ENCODE data around the gene CXCL3.
A peak's percentile ranks its signal among the peaks of the same experiment; 100 is the strongest.

The CXCL3 gene

DNA sequence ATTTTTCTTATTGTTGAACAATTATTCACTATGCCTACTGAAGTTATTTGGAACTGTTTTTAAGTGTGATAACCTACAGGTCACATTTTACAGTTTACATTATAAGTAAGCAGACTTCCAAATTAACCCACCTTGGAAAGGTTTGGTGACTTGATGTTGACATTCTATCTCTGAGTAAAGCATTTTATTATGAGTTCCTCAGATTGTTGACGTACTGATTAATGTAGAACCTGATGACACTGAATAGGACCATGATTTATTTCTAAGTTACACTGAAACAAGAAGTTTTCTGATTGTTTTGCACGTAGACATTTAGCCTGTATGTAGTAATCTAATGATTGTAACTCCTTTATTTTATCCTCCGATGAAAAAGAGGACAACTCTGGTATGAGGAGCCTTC lies 17.0 kb upstream of the CXCL3 start:
- no peak for DNase-seq (ENCODE audit: low spot score)

DNA sequence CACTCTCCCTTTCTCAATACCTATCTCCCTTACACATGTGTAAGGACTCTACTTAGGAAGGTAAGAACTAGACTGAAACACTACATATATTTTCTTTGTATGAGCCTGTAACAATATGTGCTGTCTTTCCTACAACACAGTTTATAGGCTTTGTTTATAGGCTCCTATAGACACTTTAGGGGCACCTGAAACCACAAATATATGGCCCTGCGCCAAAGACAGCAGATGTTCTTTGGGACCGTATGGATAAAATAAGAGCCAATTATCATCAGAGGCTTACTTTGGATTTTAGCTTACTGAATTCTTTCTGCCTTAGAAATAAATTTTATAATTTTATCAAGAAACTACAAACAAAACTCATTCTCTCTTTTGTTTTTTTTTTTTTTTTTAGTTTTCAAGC lies 16.6 kb upstream of the CXCL3 start:
- DNase-seq (ENCODE audit: low spot score) = peak; percentile 28

DNA sequence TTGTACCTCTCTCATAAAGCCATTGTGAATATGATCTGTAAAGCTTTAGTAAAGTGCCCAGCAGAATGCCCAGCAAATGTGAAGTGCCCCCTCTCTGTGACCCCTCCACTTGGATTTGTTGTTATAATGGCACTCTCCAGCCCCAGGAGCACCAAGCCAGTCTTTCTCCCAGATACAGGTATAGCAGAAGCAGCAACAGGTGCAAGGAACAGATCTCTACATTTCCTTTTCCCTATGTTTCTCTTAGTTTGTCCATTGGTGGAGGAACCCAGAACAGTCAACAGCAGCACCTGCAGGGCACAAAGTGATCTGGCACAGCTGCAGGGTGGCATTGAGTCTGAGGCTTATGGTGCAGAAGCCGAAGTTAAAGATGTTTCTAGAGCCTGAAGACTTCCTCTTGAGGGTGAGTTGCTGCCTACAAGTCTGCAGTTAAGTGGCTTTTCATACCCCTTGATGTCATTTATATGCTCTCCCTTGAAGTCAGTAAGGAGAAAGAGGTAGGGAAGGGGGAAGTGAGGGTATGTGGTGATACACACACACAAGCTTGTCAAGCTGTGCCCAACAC lies 16.1 kb upstream of the CXCL3 start:
- no peak for DNase-seq (ENCODE audit: low spot score)

DNA sequence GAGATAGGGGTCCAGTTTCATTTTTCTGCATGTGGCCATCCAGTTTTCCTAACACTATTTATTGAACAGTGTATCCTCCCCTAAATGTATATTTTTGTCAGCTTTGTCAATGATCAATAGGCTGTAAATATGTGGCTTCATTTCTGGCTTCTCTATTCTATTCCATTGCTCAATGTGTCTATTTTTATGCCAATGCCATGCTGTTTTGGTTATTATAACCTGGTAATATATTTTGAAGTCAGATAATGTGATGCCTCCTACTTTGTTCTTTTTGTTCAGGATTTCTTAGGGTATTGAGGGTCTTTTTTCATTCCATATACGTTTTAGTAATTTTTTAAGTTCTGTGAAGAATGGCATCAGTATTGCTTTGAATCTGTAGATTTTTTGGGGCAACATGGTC lies 8.7 kb upstream of the CXCL3 start:
- DNase-seq (ENCODE audit: low spot score) = no peak

DNA sequence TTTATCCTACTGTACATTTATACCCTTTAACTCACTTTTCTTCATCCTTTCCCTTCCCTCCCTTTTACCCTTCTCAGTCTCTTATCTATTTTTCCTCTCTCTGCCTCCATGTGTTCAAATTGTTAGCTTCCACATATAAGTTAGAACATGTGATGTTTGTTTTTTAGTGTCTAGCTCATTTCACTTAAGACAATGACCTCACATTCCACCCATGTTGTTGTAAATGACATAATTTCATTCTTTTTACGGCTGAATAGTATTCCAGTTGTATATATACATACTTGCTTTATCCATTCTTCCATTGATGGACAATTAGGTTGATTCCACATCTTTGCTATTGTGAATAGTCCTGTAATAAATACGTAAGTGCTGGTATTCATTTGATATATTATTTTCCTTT lies 7.3 kb upstream of the CXCL3 start:
- DNase-seq (ENCODE audit: low spot score) = no peak

DNA sequence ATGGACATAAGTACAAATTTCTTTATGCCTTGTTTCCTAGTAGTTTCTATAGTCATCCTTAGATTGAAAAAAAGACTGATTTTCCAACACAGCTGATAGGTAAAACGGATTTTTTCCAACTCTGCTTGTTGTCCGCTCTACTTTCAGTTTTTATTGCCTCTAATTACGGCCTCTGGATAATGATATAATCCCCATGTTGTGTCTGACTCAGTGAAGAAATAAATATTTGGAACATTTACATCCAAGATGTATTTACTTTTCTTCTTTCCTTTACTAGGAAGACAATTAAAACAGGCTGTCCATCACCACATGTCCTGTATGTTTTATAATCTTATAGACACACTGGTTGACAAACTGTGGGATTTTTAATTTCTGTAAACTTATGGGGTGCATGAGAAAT lies 6.8 kb upstream of the CXCL3 start:
- no peak for DNase-seq (ENCODE audit: low spot score)

DNA sequence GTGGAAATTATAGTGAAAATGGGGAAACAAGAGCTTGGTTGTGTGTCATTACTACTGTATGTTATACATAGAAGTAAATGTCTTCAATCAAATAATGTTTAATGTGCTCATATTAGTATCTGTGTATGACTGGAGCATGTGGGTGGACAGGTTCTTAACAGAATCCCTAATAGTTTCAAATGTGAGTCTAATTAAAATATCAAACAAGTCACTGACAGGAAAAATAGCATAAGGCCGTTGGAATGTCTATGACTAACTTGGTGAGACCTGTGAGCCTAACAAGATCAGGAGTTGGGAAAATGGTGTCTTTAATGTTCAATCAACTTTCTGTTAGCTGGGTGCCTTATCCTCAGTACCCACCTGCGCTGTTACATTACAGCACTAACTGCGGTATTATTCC lies 6.2 kb upstream of the CXCL3 start:
- DNase-seq (ENCODE audit: low spot score) = no peak

DNA sequence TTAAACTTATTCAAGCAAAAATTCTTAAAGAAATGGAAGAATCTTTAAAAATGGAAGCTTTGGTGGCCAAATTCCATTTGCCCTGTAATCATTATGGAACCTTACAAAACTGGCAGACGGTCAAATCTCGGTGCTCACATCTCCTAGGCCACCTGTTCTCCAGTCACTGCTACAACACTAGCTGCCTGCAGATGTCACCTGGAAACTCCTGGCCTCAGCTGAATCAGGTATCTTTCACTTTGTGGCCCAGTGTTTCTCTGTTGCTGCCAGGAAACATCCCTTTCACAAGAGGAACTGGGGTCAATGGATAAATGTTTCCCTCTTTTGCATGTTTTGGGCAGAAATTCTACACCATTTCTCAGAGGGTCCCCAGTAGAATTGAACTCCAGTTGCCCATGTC lies 4.2 kb upstream of the CXCL3 start:
- no peak for DNase-seq (ENCODE audit: low spot score)

DNA sequence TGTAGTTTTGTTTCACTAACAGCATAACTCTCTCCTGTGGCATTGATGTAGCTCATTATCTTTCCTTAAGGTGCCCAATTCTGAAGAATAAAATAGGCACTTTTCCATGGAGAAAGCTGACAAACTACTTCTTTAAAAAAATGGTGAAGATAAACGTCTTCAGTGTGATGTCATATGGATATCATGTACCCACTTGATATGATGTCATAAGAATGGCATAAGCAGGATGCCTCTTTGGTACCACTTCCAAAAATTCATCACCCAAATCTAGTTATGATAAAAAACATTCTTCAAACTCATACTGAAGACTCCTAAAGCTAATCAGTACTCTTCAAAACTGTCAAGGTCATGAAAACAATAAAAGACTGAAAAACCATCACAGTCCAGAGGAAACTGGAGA lies 2.9 kb upstream of the CXCL3 start:
- DNase-seq (ENCODE audit: low spot score) = no peak

DNA sequence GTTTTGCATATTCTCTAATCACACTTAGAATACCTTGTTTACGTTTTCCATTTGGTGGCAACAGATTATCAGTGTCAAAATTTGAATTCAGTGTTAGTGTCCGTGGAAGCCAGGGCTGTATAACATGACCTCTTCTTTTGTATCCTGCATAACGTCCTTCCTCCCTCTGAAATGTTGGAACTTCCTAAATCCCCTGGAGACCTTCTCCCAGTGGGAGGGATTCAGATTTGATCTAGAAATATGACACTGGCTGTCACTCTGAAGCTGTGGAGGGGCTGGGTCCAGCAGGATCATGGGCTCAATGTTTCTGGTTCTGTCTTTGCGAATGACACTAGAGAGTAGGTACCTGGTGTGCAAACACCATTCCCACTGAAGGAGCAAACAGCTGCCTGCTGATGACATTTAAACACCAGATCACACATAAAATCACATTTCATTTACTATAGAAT lies 850 bp upstream of the CXCL3 start:
- no peak for DNase-seq (ENCODE audit: low spot score)

DNA sequence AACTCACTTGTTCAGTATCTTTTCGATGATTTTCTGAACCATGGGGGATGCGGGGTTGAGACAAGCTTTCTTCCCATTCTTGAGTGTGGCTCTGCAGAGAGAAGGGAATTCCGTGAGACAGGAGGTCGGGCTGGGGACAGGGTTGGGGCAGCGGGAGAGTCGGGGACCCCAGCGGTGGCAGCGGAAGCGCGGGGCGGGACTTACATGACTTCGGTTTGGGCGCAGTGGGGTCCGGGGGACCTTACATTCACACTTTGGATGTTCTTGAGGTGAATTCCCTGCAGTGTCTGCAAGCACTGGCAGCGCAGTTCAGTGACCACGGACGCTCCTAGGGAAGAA lies 434 bp downstream of the CXCL3 start:
- no peak for DNase-seq (ENCODE audit: low spot score)

DNA sequence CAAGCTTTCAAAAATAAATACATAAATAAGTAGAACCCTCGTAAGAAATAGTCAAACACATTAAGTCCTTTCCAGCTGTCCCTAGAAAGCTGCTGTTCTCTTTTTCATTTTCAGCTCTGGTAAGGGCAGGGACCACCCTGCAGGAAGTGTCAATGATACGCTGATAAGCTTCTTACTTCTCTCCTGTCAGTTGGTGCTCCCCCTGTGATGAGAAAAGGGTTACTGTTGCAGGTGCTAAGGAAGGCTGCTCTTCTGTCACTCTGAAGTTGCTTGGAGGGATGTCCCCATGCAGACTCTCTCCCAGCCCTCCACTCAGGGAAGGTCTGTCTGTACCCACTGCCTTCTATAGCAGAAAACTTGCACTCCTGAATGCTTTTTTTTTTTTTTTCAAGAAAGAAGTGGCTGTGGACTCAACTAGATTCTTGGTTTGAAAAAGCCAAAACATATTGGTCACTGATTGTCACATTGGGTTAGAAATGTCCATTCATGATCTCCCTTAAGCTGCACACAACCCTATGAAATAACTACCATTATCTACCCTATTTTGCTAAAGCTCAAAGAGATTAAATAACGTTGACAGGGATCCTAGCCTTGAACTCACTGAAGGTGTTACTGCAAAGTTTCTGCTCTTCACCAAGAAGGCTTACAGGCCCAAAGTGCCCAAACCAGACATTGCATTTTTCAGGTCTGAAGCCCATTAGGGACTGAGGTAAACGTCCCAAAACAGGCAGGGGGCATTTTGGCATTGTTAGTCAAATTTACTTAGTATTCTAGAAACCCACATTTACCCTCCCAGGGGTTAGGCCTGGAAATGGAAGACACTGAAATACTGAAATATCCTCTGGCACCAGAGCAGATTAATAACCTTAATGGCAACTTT lies 1.2 kb downstream of the CXCL3 start:
- no peak for DNase-seq (ENCODE audit: low spot score)

DNA sequence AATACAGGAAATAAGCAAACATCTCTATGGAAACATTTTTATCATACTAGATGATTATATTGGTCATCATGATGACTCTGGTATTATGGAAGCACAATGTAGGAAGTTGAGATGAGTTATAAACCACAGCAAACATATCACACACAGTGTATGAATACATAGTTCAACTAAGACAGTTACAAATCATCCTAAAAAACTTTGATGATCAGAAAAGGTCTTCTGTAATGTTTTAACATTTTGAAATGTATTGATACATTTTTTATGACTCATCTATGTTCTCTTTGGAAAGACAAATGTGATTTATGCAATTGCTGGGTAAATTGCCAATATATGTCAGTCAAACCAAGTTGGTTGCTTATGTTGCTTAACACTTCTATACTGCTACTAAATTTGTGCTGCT lies 4.8 kb downstream of the CXCL3 start:
- DNase-seq (ENCODE audit: low spot score) = no peak

DNA sequence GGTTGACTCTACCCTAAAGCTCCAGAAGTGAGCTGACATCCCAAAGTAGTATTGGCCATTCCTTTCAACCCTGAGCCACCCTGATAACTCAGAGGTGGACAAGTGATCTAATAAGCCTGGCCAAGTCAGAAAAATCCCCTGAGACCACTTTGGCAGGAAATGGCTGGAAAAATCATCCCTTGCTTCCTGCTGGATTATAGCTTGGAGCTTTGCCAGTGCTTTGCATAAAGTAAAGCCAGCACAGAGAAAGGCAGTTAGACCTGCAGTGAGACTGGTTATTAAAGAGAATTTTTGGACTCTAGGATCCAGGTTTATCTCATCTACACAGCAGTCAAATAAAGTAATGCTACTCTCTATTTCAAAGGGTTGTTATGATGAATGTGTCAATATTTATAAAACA lies 6.4 kb downstream of the CXCL3 start:
- DNase-seq (ENCODE audit: low spot score) = no peak

DNA sequence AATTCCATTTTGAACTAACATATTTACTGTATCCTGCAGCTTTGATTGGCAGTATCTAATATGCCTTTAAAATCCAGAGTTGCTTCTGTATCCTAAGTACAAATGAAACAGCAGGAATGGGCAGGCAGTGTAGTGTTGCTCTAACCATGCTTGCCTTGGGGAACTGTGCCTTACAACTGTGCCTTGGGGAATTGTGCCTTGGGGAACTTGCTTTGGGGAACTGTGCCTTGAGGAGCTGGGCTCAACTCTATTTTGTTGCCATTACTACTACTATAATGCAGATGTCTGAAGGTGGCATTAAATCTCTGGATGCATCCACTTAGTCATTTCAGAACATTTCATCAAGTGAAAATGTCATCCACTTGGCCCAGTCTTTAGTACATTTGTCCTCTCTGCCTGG lies 6.9 kb downstream of the CXCL3 start:
- no peak for DNase-seq (ENCODE audit: low spot score)

DNA sequence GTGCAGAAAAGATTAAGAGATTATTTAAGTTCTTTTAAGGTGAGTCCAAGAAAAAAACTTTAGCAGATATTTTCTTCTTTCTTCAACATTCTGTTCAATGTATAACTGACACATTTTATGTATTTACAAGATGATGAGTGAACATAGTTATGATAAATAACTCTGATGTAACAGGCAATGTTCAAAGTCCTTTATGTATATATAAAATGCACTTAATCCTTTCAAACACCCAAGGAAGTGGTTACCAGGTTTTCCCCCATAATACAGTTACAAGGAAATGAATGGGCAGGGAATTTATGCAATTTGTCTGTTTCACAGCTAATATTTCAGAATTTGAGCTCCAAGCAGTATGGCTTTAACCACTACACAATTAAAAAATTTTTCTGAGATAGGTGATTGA lies 8.2 kb downstream of the CXCL3 start:
- DNase-seq (ENCODE audit: low spot score) = no peak

DNA sequence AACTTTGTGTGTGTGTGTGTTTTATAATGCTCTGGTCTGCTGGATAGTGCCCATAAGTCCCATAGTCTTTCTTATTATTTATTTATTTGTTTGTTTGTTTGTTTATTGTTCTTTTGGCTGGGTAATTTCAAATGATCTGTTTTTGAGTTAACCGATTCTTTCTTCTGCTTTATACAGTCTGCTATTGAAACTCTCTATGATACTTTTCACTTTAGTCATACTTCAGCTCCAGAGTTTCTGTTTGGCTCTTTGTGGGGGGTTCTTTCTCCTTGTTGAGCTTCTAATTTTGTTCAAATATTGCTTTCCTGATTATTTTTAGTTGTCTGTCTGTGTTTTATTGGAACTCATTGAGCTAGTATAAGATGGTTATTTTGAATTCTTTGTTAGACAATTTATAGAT lies 10.0 kb downstream of the CXCL3 start:
- DNase-seq (ENCODE audit: low spot score) = no peak

DNA sequence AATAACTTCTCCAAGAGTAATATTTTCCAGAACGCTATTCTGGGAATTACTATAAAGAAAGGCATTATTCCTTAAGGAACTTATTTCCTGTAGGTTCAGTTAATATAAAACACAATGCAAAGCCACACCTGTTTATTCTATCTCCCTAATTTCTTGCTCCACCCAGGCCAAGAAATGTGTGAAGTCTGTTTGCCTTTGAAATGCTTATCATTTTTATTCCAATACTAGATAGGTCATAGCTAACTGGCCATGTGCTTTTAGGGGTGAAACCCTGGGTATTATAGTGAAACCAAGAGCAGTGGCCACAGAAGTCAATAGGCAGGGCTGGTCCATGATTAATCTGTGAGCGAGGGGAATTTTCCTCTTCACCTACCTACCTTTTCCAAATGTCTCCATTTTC lies 14.8 kb downstream of the CXCL3 start:
- DNase-seq (ENCODE audit: low spot score) = no peak

DNA sequence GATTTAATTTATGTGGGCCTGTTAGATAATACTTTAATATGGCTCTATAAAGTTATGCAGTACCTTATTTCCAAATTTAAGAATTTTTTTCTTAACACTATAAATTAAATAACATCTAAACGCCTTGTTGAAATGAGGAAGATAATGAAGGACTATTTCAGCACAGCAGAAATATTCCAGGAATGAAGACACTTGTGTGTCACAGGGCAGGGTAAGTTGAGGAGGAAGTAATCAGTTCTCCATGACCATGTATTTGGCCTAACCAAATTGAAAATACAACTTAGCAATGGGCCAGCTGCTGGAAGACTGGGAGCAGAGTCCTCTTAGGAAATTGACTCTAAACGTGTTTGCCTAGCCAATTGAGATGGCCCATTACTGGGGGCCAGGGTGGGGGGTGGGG lies 16.9 kb downstream of the CXCL3 start:
- no peak for DNase-seq (ENCODE audit: low spot score)

DNA sequence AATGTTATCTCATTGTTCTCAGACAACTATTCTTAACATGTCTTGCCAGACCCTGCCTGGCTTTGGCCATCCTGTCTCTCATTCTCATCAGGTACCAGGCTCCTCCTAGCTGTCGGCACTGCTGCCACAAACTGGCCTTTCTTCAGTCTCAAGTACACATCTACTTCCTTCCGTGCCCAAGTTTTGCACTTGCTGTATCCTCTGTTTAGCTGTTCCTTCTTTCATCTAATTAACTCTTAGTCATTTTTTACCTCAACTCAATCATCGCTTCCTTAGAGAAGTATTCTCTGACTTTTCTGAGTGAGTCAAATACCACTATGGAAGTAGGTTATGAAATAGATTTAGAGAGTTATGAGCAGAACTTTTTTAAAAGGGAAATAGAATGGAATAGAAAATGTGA lies 19.7 kb downstream of the CXCL3 start:
- DNase-seq (ENCODE audit: low spot score) = no peak

DNA sequence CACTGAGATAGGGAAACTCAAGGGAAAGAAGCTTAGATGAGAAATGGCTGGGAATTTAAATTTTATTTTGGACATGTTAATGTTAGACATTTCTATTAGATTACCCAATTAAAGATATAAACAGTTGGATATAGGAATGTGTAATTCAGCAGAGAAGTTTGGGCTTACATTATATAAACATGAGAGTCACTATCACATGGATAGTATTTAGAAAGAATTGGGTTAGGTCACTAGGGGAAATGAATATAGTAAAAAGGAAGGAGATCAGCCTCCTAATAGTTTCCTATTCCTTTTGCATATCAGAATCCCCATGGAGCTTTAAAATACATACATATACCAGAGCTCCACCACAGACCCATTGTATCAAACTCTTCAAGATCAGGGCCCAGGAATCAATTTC lies 20.4 kb downstream of the CXCL3 start:
- no peak for DNase-seq (ENCODE audit: low spot score)

DNA sequence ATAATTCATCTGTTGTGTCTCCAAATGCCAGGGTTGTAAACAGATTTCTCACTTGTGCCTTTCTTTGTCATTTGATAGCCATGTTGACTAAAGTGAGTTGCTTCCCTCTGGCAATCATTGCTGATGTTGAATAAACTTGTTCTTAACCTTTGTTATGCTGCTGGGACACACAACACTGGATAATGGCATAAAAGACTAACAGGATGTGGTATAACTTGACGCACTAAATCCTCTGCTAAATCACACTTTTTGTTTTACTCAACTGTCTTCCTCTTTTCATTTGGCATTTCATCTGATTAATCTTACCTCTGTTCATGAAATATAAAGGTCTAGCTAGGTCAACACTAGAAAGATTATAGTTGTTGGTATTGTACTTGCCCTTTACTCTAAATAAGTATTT lies 22.4 kb downstream of the CXCL3 start:
- DNase-seq (ENCODE audit: low spot score) = no peak

DNA sequence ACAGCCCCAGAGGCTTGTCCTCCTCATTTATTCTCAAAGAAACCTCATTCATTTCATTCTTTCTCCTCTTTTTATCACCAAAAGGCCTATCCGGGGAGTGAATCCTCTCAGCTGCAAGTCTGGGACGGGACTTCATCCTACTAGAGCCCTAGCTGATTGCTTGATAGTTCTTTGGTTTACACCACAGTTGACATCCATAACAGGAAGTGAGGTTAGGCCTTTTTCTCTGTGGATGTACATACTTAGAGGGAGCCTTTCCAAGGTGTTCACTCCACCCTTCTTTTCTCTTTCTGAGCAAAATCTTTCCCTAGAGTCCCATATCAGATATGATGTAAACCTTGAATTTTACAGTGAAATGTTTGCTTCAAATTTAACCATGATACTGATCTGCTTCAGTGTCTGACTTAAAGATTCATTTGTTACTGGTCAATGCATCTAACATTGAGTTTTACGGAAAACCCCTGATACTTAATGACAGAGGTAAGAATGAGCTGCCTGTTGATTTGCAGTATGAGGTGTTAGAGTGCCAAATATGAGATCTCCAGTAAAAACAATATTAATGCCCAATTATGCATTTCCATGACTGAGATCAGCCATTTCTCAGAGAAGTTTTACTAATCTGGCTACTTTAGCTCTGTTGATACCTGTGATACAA lies 23.2 kb downstream of the CXCL3 start:
- no peak for DNase-seq (ENCODE audit: low spot score)

DNA sequence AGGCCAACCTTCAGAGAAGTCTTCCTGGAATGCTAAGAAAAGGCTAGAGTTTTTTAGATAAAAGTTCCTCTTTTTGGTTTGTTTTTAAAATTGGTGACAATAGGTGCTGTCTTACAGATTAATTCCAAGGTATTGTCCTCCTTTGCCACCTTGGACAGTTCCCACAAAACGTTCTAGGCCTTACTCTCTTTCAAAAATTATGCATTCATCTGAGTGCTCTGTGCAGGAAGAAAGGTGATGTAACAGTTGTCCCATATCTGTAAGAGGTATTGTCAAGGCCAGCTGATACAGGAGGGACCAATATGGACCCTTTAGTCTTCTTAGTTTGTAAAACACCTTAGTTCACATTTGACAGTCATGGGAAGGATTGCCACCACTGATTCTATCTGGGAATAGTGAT lies 24.2 kb downstream of the CXCL3 start:
- no peak for DNase-seq (ENCODE audit: low spot score)

Measured in hematopoietic multipotent progenitor cell treated with erythropoietin and hydrocortisone succinate and interleukin-3 and kit ligand, for 15 days (in vitro differentiated cells).